GM19397 (cell line): Measurements from ENCODE around the gene PCDH18.
"Not testable (repeated sequence)": the region's sequence is repeated elsewhere in the genome, so short reads cannot be mapped to it uniquely, and the experiment has no call there.

ENCODE experiments used
- ATAC-seq: cut with Tn5 transposase; IDR thresholded peaks from one replicate; pipeline ENCODE4 v1.9.1; 2021; ENCODE audit warnings: mild to moderate bottlenecking, moderate library complexity; ENCODE audit not compliant: unreplicated experiment

Gene PCDH18

DNA sequence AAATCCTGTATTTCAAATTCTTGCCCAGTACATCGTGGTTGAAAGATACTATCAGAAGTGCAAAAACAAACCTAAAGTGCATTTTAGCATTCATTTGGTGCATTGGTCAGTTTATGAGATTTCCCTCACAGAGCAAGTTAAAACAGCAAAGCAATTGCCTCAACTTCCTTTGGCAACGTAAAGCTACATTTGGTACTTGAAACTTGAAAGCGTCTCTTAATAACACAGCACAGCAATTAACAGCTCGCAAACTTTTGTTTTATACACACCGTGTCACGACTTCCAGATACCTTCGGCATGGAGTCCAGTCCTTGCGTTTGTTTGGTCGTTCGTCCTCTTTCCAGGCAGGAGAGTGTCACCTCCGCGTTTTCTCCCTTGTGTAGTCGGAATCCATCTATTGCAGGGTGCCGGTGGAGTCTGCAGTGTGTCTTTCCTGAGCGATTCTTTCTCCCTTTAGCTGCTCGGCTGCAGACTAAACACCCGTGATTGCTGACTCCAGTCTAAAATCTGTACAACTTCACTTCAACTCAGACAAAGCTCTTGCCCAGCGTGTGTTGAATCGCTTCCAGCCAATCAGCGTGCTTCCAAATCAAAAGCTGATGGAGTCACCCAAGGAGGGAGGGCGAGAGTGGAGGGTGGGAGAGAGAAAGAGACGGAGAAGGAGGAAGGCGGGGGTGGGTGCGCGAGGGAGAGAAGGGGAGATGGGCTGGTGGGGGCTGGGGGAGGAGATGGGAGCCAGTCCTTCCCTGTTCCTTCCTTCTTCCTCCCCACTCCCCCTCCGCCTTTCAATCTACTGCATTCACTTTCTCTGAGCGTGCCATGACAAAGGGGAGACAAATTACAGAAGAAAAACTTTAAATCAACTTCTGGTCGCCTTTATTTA is at the start of gene PCDH18:
Gene PCDH18, minus strand, starts transcription at position 509 of the 883 bp plus-strand sequence. Its CDS starts 406 bp downstream, at position 103.
- ATAC-seq = peak; percentile 78

DNA sequence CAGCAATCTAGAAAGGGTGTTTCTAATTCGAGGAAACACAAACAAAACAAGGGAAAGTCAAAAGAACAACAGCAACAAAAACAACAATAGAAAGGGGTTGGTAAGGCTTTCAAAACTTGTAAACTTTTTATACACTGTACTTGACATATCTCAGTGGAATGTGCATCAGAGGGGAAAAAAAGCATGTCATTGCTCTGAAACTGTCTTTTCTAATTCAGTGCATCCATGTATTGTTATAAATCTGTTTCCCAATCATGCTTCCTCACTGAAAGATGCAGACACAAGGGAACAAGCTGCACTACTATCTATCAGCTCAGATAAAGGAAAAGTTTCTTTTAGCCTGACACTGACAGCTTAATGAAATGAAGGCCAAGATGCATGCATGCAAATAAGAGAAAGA is 44.2 kb upstream of the PCDH18 start:
- ATAC-seq = no peak

GRCh38 chr4:137572647-137573046 is 40.4 kb upstream of the PCDH18 start:
- no peak for ATAC-seq

DNA sequence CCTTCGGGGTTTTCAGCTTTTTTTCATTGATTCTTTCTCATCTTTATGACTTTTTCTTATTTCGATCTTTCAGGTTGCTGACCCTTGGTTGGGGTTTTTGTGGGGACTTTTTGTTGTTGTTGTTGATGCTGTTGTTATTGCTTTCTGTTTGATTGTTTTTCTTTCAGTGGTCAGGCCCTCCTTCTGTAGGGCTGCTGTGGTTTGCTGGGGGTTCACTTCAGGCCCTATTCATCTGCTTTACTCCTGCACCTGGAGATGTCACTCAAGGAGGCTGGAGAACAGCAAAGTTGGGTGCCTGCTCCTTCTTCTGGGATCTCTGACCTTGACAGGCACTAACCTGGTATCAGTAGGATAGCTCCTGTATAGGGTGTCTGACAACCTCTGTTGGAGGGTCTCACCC is 39.9 kb upstream of the PCDH18 start:
- no peak for ATAC-seq

DNA sequence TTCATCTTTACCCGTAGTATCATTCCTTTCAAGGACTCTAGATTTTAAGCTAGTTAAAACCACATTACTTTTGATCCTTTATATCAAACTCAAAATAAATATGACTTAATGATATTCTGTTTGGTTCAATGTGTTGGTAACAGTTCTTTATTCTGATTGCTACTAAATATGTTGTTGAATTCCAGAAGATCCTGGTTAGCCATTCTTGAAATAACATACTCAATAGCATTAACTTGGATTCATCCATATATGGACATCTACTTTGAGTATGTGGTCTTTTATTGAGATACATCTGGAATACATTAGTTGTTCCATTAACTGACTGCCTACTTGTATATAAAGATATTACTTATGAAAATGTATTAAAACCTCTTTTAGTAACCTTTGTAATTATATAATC is 27.5 kb upstream of the PCDH18 start:
- ATAC-seq = no peak

- no peak for ATAC-seq
Observed at GRCh38 chr4:137558951-137559350, 26.7 kb upstream of the PCDH18 start.

DNA sequence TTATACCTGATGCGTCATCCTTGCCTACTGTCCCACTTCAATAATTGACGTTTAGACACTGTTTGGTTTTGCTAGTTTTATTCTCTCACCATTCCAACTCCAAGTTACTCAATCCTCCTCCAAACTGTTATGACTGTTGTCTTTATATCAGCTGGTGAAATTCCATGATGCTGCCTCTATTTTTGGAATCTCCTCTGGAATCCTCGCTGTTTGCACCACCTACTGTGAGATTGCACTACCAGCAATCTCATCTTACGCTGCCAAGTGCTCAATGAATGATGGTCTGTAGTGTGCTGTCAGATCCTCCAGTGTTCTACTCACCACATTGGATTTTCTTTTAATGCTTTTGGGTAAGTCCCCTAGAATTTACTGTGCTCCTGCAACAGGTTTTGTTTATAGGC is 13.2 kb upstream of the PCDH18 start:
- ATAC-seq = no peak

- no peak for ATAC-seq
Observed at GRCh38 chr4:137543648-137544047, 11.4 kb upstream of the PCDH18 start.

GRCh38 chr4:137543198-137543597 is 10.9 kb upstream of the PCDH18 start:
- no peak for ATAC-seq

DNA sequence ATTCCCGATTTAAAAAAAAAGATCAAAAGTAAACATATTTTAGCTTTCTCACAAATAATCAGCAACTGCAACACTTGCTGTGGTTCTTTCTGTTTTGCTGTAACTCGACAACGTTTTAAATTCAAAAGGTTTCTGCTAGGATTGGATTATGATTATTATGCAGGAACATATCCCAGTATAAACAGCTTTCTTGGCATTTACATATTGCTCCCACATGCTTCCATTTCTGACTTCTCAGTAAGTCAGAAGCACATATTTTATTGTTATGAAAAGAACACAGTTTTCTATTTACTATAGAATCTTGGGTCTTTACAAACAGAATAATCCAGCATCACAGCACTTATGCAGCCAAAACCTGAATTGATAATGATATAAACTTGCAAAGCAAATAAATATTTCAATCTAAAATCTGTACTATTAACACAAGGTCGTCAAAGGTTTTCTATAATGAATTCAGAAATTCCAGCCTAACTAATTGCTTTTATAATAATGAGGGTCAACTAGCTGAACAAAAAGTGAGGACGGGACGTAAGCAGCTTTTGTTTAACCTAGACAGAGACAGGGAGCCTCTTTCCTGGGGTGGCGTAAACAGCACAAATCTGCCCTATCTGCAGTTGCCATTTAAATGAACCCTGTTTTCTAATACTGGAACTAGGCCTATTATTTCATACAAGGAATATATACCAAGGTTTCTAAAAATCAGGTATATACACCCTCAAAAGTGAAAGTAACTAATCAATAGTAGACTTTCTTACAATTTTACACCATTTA is 9.8 kb upstream of the PCDH18 start:
- ATAC-seq = no peak

GRCh38 chr4:137541181-137541580 is 8.9 kb upstream of the PCDH18 start:
- ATAC-seq = no peak

GRCh38 chr4:137540356-137540755 is 8.1 kb upstream of the PCDH18 start:
- no peak for ATAC-seq

DNA sequence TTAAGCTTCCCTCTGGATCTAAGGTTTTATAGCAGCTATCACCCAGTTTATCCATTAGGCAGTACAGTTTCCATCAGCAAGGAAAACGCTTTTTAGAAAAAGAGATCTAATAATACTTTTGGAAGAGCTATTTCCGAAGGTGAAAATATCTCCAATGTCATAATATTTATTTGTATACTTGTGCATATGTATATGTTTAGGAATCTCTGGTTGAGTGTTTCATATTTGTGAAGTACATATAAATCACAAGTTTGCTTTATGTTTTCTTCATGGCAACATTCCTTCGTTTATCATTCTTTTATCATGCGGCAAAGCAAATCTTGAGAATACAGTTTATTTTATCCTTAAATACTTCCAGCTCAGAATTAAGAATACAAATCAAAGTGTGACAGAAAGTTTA is 6.2 kb upstream of the PCDH18 start:
- no peak for ATAC-seq

- not testable (repeated sequence) for ATAC-seq
Observed at GRCh38 chr4:137537807-137538206, 5.5 kb upstream of the PCDH18 start.

- no peak for ATAC-seq
Observed at GRCh38 chr4:137536789-137537561, 4.7 kb upstream of the PCDH18 start.

GRCh38 chr4:137535718-137536117 is 3.4 kb upstream of the PCDH18 start:
- ATAC-seq = no peak

- no peak for ATAC-seq
Observed at GRCh38 chr4:137534516-137534915, 2.2 kb upstream of the PCDH18 start.

- ATAC-seq = no peak
Observed at GRCh38 chr4:137533855-137534254, 1.6 kb upstream of the PCDH18 start.

GRCh38 chr4:137532869-137533236 is 559 bp upstream of the PCDH18 start:
- peak; percentile 15 for ATAC-seq

GRCh38 chr4:137531168-137531985 is 917 bp downstream of the PCDH18 start:
- ATAC-seq = no peak
